Measurements from ENCODE around the gene NMD3. TPM values are rescaled to one million over a fixed set of nuclear protein-coding genes. Genes with fewer than 3 reads are reported as not detected.

The NMD3 gene
- polyA plus RNA-seq, 3 donors: 16.8 to 30.0 (median 20.7) TPM

GRCh38 chr3:161251716-161252115, 30.6 kb downstream of the NMD3 start:
- no CpG with 5 or more reads among the region's 2 CpGs for WGBS (ENCODE audit: insufficient coverage)
- Histone ChIP-seq H3K9me3 (replicated peaks in 1 of 2; ENCODE audit: control insufficient read depth in 1 of 2, insufficient read depth in 1 of 2, low read length in 2 of 2) (no peaks in the 10 kb centered on the region), H3K36me3 (replicated peaks in 1 of 2; ENCODE audit: control insufficient read depth in 1 of 2, insufficient read depth in 2 of 2, low read length in 2 of 2) (peaks cover 83 to 98% of the 10 kb centered on the region in 2 donors), H3K27me3 (ENCODE audit: control insufficient read depth in 2 of 2, insufficient read depth in 2 of 2, low read length in 2 of 2) (no peaks in the 10 kb centered on the region), H3K4me3 (replicated peaks in 1 of 3; ENCODE audit: low read depth in 2 of 3, low read length in 3 of 3) (no peak overlapping the region), H2AFZ (ENCODE audit: insufficient read depth, low read depth, low read length, poor library complexity, severe bottlenecking) (no peak overlapping the region), H3K9ac (ENCODE audit: insufficient read depth, low read length, poor library complexity, severe bottlenecking) (no peak overlapping the region), H3K79me2 (ENCODE audit: insufficient read depth, low read length) (no peaks in the 10 kb centered on the region), H4K20me1 (ENCODE audit: insufficient read depth, low read length) (no peaks in the 10 kb centered on the region), H3K27ac (ENCODE audit: low read depth in 1 of 2, low read length in 2 of 2) (no peak overlapping the region), H3K4me2 (replicated peaks; ENCODE audit: extremely low read depth, low read length, poor library complexity, severe bottlenecking) (no peak overlapping the region), H3K4me1 (ENCODE audit: control insufficient read depth in 1 of 2, insufficient read depth in 2 of 2, low read length in 2 of 2) (no peaks in the 10 kb centered on the region)
- TF ChIP-seq, protein P1, sequence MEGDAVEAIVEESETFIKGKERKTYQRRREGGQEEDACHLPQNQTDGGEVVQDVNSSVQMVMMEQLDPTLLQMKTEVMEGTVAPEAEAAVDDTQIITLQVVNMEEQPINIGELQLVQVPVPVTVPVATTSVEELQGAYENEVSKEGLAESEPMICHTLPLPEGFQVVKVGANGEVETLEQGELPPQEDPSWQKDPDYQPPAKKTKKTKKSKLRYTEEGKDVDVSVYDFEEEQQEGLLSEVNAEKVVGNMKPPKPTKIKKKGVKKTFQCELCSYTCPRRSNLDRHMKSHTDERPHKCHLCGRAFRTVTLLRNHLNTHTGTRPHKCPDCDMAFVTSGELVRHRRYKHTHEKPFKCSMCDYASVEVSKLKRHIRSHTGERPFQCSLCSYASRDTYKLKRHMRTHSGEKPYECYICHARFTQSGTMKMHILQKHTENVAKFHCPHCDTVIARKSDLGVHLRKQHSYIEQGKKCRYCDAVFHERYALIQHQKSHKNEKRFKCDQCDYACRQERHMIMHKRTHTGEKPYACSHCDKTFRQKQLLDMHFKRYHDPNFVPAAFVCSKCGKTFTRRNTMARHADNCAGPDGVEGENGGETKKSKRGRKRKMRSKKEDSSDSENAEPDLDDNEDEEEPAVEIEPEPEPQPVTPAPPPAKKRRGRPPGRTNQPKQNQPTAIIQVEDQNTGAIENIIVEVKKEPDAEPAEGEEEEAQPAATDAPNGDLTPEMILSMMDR (IDR thresholded peaks at IDR 0.05): no peak
- H3K9me3 Mint-ChIP-seq: no peaks in the 10 kb centered on the region
- H3K27ac Mint-ChIP-seq: no peak overlapping the region
- no peaks in the 10 kb centered on the region for H3K4me1 Mint-ChIP-seq
- intact Hi-C loops (cut with micrococcal nuclease): no loop called here
- H3K4me3 Mint-ChIP-seq: no peak overlapping the region
- H3K36me3 Mint-ChIP-seq: peaks cover 75 to 85% of the 10 kb centered on the region in 2 donors
- DNase-seq: no peak
- no peaks in the 10 kb centered on the region for H3K27me3 Mint-ChIP-seq (ENCODE audit: low read depth in 3 of 3)

DNA sequence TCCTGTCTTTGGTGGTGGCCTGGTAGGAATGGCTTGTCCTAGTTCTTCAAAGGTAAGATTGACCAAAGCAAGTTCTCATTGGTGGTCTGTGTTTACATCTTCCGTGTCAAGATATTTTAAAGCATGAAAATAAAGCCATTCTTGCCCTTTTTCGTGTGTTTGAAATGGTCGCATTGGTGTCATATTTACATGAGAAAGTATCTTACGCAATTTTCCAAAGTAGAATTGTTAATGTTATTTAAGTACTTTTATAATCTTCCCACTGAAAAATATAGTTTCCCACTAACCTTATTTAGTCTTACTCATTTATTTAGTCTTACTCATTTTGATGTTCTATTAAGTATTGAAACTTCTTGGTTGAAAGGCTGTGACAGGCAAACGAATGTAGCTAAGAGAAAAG, 31.0 kb downstream of the NMD3 start:
- no peak overlapping the region for H3K4me3 Mint-ChIP-seq
- peaks cover 78 to 97% of the 10 kb centered on the region in 2 donors for H3K36me3 ChIP-seq (replicated peaks in 1 of 2; ENCODE audit: control insufficient read depth in 1 of 2, insufficient read depth in 2 of 2, low read length in 2 of 2)

More for the DNA sequence above, 31.0 kb downstream of the NMD3 start:
- TF ChIP-seq, protein P1 (IDR thresholded peaks at IDR 0.05): no peak
- H3K27ac Mint-ChIP-seq: no peak overlapping the region
- Histone ChIP-seq H2AFZ (ENCODE audit: insufficient read depth, low read depth, low read length, poor library complexity, severe bottlenecking) (no peak overlapping the region), H3K4me2 (replicated peaks; ENCODE audit: extremely low read depth, low read length, poor library complexity, severe bottlenecking) (no peak overlapping the region), H3K79me2 (ENCODE audit: insufficient read depth, low read length) (no peaks in the 10 kb centered on the region), H3K9ac (ENCODE audit: insufficient read depth, low read length, poor library complexity, severe bottlenecking) (no peak overlapping the region), H3K4me1 (ENCODE audit: control insufficient read depth in 1 of 2, insufficient read depth in 2 of 2, low read length in 2 of 2) (no peaks in the 10 kb centered on the region), H4K20me1 (ENCODE audit: insufficient read depth, low read length) (no peaks in the 10 kb centered on the region), H3K27me3 (ENCODE audit: control insufficient read depth in 2 of 2, insufficient read depth in 2 of 2, low read length in 2 of 2) (no peaks in the 10 kb centered on the region), H3K4me3 (replicated peaks in 1 of 3; ENCODE audit: low read depth in 2 of 3, low read length in 3 of 3) (no peak overlapping the region), H3K9me3 (replicated peaks in 1 of 2; ENCODE audit: control insufficient read depth in 1 of 2, insufficient read depth in 1 of 2, low read length in 2 of 2) (no peaks in the 10 kb centered on the region), H3K27ac (ENCODE audit: low read depth in 1 of 2, low read length in 2 of 2) (no peak overlapping the region)
- peaks cover 75 to 85% of the 10 kb centered on the region in 2 donors for H3K36me3 Mint-ChIP-seq
- no peaks in the 10 kb centered on the region for H3K4me1 Mint-ChIP-seq
- no CpG with 5 or more reads among the region's 5 CpGs for WGBS (ENCODE audit: insufficient coverage)
- H3K9me3 Mint-ChIP-seq: no peaks in the 10 kb centered on the region
- no peaks in the 10 kb centered on the region for H3K27me3 Mint-ChIP-seq (ENCODE audit: low read depth in 3 of 3)
- intact Hi-C loops (cut with micrococcal nuclease): no loop called here
- no peak for DNase-seq

Data from CD14-positive monocyte (primary cell).